Cardiac muscle cell (in vitro differentiated cells and primary cell): Measurements from ENCODE around the gene ARFGAP1. TPM values are rescaled to one million over a fixed set of nuclear protein-coding genes. Genes with fewer than 3 reads are reported as not detected.

Experiments used
- DNase-seq, 2 donors: peaks; one replicate each; pipeline versions ENCODE4 v3.0.0 to v3.0.0-alpha.2; 2010 to 2017; ENCODE audit warnings: low read depth in 1 of 2, low spot score in 1 of 2
- H3K27ac ChIP-seq: fragments of 200-600 bp; sonication (generic); 2 replicates; pipeline ENCODE4 v1.5.1; 2016
- H3K27me3 ChIP-seq: fragments of 200-600 bp; sonication (generic); 2 replicates; pipeline ENCODE4 v1.6.0; 2016; ENCODE audit warnings: control low read depth
- H3K36me3 ChIP-seq: fragments of 200-600 bp; sonication (generic); 2 replicates; pipeline ENCODE4 v1.5.1; 2016; ENCODE audit warnings: control low read depth
- H3K4me1 ChIP-seq: fragments of 200-600 bp; sonication (generic); 2 replicates; pipeline ENCODE4 v1.8.1; 2017; ENCODE audit warnings: low read depth, mild to moderate bottlenecking, mixed run types
- H3K4me3 ChIP-seq: fragments of 200-600 bp; sonication (generic); 2 replicates; pipeline ENCODE4 v1.5.1; 2016; ENCODE audit warnings: mild to moderate bottlenecking
- H3K9me3 ChIP-seq: fragments of 200-600 bp; sonication (generic); 2 replicates; pipeline ENCODE4 v1.5.1; 2017; ENCODE audit warnings: low read depth, mild to moderate bottlenecking, control low read depth
- polyA plus RNA-seq: library from polyadenylated mRNA; unstranded; fragments of >200 nt; fragmentation: Nextera tagmentation; extraction: Ambion mirVana; gene quantifications from 2 replicates; pipeline ENCODE4 v1.2.1, GENCODE V29; 2016
- total RNA-seq: library from RNA; depleted of rRNA; stranded (reverse); fragments of >200 nt; gene quantifications from 2 replicates; pipeline ENCODE4 v1.2.3, GENCODE V29; 2016
- TF ChIP-seq, protein P1 (sequence below): IDR thresholded peaks from 2 replicates; pipeline ENCODE4 v1.5.1; 2012; ENCODE audit warnings: low read depth, mild to moderate bottlenecking, low read length

Gene ARFGAP1
- total and polyA plus RNA-seq, 2 experiments from 2014 or later, result 85.3 to 96.5 TPM

- no peak for DNase-seq
- Histone ChIP-seq H3K27ac (no peak overlapping the region), H3K4me3 (no peak overlapping the region), H3K9me3 (no peaks in the 10 kb centered on the region), H3K36me3 (no peaks in the 10 kb centered on the region), H3K4me1 (no peaks in the 10 kb centered on the region), H3K27me3 (peaks cover 5% of the 10 kb centered on the region)
- TF ChIP-seq, protein P1, sequence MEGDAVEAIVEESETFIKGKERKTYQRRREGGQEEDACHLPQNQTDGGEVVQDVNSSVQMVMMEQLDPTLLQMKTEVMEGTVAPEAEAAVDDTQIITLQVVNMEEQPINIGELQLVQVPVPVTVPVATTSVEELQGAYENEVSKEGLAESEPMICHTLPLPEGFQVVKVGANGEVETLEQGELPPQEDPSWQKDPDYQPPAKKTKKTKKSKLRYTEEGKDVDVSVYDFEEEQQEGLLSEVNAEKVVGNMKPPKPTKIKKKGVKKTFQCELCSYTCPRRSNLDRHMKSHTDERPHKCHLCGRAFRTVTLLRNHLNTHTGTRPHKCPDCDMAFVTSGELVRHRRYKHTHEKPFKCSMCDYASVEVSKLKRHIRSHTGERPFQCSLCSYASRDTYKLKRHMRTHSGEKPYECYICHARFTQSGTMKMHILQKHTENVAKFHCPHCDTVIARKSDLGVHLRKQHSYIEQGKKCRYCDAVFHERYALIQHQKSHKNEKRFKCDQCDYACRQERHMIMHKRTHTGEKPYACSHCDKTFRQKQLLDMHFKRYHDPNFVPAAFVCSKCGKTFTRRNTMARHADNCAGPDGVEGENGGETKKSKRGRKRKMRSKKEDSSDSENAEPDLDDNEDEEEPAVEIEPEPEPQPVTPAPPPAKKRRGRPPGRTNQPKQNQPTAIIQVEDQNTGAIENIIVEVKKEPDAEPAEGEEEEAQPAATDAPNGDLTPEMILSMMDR, result no peak
Observed at GRCh38 chr20:63328026-63328700, 55.5 kb downstream of the ARFGAP1 start.

DNA sequence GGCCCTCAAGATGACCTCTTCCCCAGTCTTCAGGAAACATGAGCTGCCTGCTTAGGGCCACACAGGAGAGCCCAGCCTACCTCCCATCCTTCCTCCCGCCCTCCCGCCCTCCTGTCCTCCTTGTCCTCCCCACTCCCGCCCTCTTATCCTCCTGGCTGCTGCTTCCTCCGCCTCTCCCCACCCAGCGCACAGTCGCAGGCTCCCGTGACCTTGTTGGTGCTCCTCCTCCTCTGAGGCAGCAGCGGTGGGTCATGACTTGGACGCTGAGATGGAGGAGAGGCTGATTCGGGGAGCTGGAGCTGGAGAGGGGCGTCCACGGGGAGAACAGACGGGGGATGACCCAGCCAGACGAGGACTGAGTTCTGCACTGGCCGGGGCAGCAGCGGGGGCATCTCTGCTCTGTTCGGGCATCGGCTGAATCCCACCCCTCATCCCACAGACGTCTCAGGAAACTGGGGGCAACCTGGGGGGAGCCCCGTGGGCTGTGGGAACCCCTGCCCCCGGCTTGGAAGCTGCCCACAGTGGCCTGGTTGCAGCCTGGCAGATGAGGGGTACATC, 56.2 kb downstream of the ARFGAP1 start:
- Histone ChIP-seq H3K36me3 (no peaks in the 10 kb centered on the region), H3K27ac (no peak overlapping the region), H3K4me3 (no peak overlapping the region), H3K9me3 (no peaks in the 10 kb centered on the region), H3K27me3 (peaks cover 5% of the 10 kb centered on the region), H3K4me1 (no peaks in the 10 kb centered on the region)
- TF ChIP-seq, protein P1, result no peak
- DNase-seq, result no peak

- H3K4me1 ChIP-seq, result no peaks in the 10 kb centered on the region
- no peaks in the 10 kb centered on the region for H3K9me3 ChIP-seq
- no peak for DNase-seq
- H3K4me3 ChIP-seq, result no peak overlapping the region
- TF ChIP-seq, protein P1, result no peak
- H3K27me3 ChIP-seq, result no peaks in the 10 kb centered on the region
- H3K36me3 ChIP-seq, result no peaks in the 10 kb centered on the region
- no peak overlapping the region for H3K27ac ChIP-seq
Observed at GRCh38 chr20:63329331-63330083, 56.9 kb downstream of the ARFGAP1 start.

DNA sequence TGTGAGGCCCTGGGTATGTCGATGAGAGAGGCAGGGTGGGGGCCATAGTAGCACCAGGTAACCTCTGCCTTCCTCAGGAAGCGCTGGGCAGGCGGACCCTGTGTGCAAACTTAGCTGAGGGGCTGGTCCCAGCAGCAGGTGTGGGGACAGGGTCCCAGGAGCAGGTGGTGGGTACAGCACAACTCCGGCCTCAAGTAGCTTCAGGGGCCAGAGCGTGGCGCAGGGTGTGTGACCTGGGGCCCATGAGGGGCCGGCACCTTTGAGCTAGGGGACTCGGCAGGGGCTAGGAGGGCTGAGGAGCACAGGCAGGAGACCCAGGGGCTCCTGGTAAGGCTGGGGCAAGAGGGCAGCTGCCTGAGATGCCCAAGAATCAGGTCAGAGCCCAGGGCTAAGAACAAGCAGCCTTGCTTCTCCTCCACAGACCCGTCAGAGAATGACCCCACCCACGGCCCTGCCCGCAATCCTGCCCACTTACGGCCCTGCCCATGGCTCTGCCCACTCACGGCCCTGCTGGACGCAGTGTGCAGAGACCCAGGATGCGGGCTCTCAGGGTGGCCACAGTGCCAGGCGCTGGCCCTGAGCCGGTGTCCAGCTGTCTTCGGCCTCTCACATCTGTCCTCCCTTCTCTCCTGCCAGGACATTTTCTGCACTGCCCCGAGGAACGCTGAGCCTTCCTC, 57.6 kb downstream of the ARFGAP1 start:
- Histone ChIP-seq H3K4me3 (no peak overlapping the region), H3K27ac (no peak overlapping the region), H3K27me3 (no peaks in the 10 kb centered on the region), H3K4me1 (no peaks in the 10 kb centered on the region), H3K36me3 (no peaks in the 10 kb centered on the region), H3K9me3 (no peaks in the 10 kb centered on the region)
- DNase-seq, result no peak
- TF ChIP-seq, protein P1, result no peak

- Histone ChIP-seq H3K27me3 (no peaks in the 10 kb centered on the region), H3K27ac (no peak overlapping the region), H3K4me3 (no peak overlapping the region), H3K4me1 (no peaks in the 10 kb centered on the region), H3K36me3 (no peaks in the 10 kb centered on the region), H3K9me3 (no peaks in the 10 kb centered on the region)
- DNase-seq, result no peak
- TF ChIP-seq, protein P1, result no peak
Observed at GRCh38 chr20:63330940-63331339, 58.3 kb downstream of the ARFGAP1 start.
